RPMI7951 (cell line): ENCODE measurements around the gene BIRC3. TPM values are rescaled to one million over a fixed set of nuclear protein-coding genes. Genes with fewer than 3 reads are reported as not detected.
A peak's percentile ranks its signal among the peaks of the same experiment; 100 is the strongest.

Experiments
- DNase-seq: peaks from one replicate; pipeline ENCODE4 v3.0.0-alpha.2; 2012; ENCODE audit warnings: low read depth
- total RNA-seq: library from RNA; depleted of rRNA; stranded (reverse); fragments of >200 nt; shearing (Covaris generic); gene quantifications from 2 replicates; pipeline ENCODE4 v1.2.3, GENCODE V29; 2014; rRNA removed

Gene BIRC3
- 4.8 and 9.3 TPM in 2 replicates for total RNA-seq

- peak; percentile 97 for DNase-seq
Observed at GRCh38 chr11:102317099-102317767, at the start of gene BIRC3. TSS of gene BIRC3 (plus strand) at chr11:102317484. CDS start at chr11:102324510, 7,026 bp downstream.

DNA sequence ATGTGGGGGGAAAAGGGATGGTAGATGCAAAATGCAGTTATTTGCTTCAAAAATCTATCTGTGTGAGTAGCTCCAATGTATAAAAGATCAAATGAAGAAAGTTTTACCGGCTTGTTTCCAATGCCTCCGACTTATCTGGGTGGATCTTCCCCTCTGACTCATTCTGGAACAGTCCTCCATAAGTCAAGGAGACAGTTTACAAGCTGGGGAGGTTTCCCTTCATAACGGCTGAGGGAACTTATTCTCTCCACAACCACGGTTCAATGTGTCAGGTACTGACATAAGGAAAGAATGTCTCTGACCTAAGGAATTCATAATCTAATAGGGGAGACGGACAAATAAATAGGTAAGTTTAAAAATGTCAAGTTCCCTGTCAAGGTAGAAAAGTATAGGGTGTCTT is 49.7 kb upstream of the BIRC3 start:
- peak; percentile 71 for DNase-seq

- DNase-seq, result no peak
Observed at GRCh38 chr11:102268083-102268984, 49.0 kb upstream of the BIRC3 start.

DNA sequence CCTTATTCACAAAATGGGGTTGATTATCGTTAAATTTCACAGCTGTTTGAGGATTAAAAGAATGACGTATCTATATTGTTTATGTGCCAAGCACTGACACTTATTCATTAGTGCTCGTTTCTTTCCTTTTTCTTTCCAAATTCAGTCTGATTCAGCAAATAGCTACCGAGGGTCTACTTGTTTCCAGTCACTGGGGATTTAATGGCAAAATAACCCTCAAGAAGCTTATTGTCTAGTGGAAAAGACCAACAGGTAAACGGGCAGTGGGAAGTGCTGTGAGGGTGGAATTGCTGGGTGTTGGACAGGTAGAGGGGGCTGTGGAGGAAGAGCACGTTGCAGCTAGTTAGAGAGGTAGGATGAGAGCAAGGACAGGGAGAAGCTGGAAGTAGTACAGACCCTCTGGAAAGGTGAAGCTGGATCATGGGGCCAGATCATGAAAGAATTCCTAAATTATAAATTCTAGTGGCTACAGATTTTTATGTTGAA is 48.3 kb upstream of the BIRC3 start:
- no peak for DNase-seq

DNA sequence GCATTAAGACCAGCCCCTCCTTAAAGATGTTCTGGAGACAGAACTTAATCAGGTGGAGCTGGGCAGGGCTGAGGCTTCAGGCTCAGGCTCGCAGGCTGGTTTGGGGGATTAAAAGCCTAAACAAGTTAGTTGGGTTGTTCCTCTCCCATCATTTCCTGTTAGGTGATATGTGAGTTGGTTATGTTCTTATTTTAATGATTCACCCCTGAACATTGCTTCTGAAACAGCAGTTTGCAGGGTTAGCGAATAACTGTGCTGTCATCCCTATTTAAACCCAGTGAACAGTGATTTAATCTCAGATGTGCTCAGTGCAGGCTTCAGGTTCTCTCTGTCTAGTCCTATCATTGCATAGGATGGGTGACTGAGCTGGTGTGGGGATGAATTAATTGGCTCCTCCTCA is 47.4 kb upstream of the BIRC3 start:
- DNase-seq, result peak; percentile 24

- no peak for DNase-seq
Observed at GRCh38 chr11:102272047-102272824, 45.0 kb upstream of the BIRC3 start.

DNA sequence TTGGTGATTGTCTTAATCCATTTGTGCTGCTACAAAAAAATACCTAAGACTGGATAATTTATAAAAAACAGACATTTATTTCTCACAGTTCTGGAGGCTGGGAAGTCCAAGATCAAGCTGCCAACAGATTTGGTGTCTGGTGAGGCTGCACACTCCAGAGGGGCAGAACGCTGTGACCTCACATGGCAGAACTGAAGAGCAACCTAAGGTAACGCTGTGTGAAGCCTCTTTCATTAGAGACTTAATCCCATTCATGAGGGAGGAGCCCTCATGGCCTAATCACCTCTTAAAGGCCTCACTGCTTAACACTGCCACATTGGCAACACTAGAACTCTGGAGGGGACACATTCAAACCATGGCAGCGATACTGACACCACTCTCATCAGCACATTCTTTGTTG is 42.7 kb upstream of the BIRC3 start:
- DNase-seq, result no peak

DNA sequence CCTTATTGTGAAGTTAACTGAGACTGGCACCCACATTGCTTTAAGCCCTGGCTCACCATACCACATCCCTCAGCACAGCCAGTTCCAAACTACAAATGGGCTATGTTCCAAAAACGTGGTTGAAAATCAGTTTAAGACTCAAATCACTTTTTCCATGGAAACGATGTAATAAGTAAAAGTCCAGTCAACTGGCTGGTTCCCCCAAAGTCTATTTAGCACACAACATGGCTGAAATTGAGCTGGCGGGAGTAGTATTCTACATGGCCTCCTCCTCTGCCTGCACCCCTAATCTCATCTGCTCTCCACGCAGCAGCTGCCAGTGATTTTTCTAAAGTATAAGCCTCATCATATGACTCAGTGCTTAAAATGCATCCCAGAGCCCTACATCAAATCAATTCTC is 40.9 kb upstream of the BIRC3 start:
- DNase-seq, result peak; percentile 29

GRCh38 chr11:102276783-102277182 is 40.5 kb upstream of the BIRC3 start:
- no peak for DNase-seq

DNA sequence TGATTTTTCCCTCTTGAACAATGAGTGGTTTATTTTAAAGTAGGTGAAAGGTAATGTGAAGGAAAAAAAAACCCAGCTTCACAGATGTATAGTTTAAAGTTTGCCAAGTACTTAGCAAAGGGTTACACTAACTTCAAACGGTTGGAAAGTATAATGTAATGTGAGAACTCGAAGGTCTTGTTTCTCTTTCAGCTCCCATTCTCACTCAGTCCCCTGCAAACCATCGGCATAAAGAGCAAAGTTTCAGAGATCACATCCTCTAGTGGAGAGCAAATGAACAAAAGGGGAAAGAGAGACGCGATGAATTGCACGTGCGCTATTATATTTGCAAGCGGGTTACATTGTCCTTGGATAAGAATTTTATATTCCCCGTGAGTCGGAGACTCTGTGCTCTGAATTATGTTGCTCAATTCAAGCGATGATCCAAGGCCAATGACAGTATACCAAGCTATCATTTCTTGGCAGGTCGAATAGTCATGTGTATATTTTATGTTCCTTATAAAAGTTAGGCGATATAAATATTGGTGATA is 37.6 kb upstream of the BIRC3 start:
- DNase-seq, result peak; percentile 73

DNA sequence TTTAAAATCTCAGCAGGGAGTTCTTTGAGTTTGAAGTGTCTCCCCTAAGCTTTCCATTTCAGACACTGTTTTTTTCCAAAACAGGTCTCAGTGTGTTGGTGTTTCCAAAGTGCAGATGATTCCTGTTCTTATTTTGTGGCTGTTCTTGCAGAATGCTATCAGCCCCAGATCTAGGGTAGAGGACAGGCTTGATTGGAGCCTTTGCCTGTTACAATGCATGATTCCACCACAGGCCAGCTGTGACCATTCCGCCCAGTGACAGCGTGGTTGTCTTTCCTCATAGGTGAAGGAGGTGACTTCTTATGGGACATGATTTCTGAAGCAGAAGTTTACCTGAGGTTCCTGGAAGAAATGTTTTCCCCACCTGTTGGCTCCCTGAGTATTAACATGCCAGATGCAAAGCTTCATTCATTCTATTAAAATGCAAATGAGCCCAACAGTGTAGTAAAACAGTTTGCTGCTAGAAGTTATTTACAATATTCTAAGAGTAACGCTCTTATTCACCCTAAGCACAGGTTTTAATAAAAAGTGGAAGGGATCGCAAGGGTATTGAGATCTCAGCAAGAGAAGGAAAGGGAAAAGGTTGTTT is 36.9 kb upstream of the BIRC3 start:
- no peak for DNase-seq

DNA sequence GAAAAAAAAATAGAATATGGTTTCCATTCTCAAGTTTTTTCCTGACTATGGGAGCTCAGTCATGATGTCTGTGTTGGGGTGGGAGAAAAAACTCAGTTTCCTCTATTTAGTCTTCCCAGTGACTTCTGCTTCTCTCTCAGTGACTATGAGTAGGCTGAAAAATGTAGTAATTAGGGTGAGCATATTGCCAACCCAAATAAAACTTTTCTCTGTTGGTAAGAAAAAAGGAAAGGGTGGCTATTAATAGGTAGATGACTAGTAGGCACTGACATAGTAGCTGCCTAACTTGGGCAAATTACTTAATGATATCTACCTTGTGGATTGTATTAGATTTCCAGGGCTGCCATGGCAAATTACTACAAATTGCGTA is 34.2 kb upstream of the BIRC3 start:
- no peak for DNase-seq

DNA sequence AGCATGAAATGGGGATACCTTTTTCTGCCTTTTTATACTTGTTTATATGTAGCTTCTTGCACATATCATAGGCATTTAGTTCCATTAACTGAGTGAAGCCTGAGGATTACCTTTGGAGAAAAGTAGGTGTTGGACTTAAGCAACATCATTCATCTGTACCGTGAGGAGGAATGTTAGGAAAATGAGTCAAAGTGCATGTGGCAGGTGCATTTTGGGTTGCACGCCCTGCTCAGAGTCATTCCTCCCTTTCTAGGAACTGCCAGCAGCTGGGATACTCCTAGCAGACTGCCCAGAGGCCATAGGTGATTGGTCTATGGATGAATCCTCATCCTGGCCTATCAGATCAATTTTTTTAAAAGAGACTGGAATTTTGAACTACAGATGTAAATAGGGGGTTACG is 33.3 kb upstream of the BIRC3 start:
- no peak for DNase-seq

DNA sequence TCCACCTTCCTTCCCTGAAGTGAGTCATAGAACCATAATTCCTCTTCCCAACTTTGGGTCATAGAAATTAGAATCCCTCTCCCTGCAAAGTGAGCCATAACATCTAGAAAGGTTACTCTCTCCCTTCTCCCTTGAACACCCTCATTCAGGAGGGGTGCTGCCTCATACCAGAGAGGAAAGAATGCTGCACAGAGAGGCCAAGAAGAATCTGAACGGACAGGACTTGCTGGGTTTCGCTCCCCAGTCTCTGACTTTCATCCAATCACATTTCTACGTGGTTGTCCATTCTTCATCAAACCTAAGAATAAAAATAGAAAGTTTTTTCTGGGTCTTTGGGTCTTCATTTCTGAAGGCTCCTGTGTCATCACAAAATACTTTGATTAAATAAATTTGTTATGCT is 31.0 kb upstream of the BIRC3 start:
- DNase-seq, result no peak

DNA sequence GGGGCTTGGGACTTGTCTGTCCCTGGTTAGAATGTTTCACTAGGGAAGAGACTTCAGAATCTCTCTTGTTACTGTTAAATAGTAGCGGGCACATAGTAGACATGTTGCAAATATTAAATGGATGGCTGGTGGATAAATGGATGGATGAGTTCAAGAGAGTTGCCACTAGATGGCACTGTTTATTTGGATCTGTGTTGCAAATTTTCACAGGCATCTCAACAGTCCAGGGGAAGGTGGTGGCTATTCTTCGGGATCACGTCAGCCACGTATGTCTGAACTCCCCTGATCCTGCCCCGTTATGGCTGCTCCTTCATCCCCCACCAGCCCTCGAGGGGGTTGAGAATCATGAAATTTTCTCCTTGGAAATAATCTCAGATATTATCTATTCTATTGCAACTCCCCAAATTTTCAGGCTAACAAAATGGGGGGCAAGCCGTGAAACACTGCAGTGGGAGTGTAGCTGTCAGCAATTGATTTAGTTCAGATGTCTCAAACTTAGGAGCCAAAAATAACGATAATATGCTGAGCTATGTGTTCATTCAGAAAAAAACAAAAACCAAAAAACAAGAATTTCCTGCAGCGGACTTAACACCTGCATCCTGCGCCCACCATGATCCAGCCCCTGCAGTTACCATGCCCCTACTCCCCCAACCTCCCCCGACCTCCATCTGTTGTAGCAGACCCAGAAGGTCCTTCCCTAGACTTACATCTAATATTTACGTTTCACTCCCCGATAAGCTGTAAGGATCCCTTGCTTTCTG is 29.1 kb upstream of the BIRC3 start:
- DNase-seq, result peak; percentile 80

- no peak for DNase-seq
Observed at GRCh38 chr11:102288725-102289083, 28.6 kb upstream of the BIRC3 start.

DNA sequence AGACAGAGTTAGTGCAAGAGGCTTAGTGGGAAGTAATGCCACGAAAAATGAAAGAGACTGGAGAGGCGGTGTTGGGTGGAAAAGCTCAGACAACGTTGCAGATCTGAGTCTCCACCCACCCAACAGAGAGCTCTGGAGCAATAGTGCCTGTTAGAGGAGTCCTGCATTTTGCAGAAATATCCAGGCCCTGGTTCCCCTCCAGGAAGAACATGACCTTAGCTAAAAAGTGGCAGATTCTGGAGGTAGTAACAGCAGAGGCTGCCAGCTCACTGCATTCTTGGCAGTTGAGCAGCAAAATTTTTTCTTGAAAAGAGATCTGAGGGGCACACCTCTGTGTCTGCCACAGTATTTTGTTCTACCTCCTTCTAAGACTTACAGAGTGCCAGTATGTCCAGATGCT is 27.7 kb upstream of the BIRC3 start:
- no peak for DNase-seq

DNA sequence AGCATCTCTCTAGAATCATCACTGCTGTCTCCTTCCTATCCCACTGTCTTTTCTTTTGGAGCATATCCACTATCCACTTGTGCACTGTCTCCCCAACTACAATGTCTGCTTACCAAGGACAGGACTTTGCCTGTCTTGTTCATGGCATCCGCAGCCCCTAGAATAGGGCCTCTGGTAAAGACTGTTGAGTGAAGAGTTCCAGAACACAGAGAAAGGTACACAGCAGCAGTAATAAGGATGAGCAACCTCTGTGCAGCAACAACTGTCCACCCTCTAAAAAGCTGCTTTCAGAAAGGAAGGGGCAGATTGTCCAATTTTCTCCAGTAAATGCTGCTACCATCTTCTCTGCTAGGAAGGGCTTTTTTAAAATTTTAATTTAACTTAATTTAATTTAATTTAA is 25.5 kb upstream of the BIRC3 start:
- DNase-seq, result no peak

- no peak for DNase-seq
Observed at GRCh38 chr11:102292933-102293332, 24.4 kb upstream of the BIRC3 start.

DNA sequence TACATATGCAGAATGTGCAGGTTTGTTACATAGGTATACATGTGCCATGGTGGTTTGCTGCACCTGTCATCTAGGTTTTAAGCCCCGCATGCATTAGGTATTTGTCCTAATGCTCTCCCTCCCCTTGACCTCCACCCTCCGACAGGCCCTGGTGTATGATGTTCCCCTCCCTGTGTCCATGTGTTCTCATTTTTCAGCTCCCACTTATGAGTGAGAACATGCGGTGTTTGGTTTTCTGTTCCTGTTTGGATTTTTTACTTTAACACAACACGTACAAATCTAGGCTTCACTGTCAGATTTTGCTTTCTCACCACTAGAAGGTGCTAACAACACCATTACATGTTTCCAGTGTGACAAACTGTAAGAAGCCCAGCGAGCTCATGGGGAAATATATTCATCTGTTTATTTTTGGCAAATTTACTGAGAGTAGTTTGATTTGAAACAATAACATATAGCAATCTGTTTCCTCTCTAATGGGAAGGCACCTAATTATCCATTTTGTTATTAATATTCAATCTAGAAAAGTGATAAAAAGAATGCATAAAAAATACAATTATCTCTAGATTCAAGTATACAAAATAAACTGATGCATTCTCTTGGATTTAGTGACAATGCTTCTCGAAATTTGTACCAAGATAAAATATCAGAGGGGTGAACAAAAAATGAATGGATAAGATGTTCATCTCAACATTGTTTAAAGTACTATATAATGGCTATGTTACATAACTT is 23.2 kb upstream of the BIRC3 start:
- DNase-seq, result peak; percentile 60
